IMR-90 (cell line): Measurements from ENCODE around the gene PDLIM5. TPM values are rescaled to one million over a fixed set of nuclear protein-coding genes. Genes with fewer than 3 reads are reported as not detected.

Experiments
- ATAC-seq: fragments of 200-7000 bp; cut with Tn5 transposase; 2 replicates; pipeline ENCODE4 v1.9.1; 2020; ENCODE audit warnings: low read depth, mild to moderate bottlenecking, moderate library complexity
- BruUV-seq: library from RNA; stranded (reverse); fragments of 400-500 nt; replicated peaks from 2 replicates; lab custom pipeline; 2021; lab: Mats Ljungman, UMichigan
- CTCF ChIA-PET: fragments of 300-600 bp; formaldehyde crosslinking; extraction: SDS; loops from one replicate; lab custom pipeline; 2021; ENCODE audit warnings: antibody characterized with exemption; lab: Yijun Ruan, JAX
- POLR2A ChIA-PET: fragments of 300-600 bp; sonication (Branson Sonifier 250); formaldehyde crosslinking; loops from one replicate; lab custom pipeline; 2022; ENCODE audit warnings: antibody characterized with exemption; ENCODE audit not compliant: unreplicated experiment; lab: Charles Lee
- DNase-seq: peaks from one replicate; pipeline ENCODE4 v3.0.0; 2013
- H2AFZ ChIP-seq: replicated peaks from 2 replicates; pipeline ENCODE3; 2013; ENCODE audit warnings: low read length, mild to moderate bottlenecking; ENCODE audit not compliant: poor library complexity
- H2AK5ac ChIP-seq: 2 replicates; pipeline ENCODE4 v1.6.1; 2013; ENCODE audit warnings: low read depth, low read length, inconsistent platforms
- H2AK9ac ChIP-seq: replicated peaks from 2 replicates; pipeline ENCODE3; 2013; ENCODE audit warnings: mild to moderate bottlenecking, low read depth, low read length, moderate library complexity; ENCODE audit not compliant: poor library complexity
- H2BK120ac ChIP-seq: 2 replicates; pipeline ENCODE4 v1.6.1; 2013; ENCODE audit warnings: low read depth, low read length, inconsistent platforms
- H2BK15ac ChIP-seq: 3 replicates; pipeline ENCODE4 v1.6.1; 2013; ENCODE audit warnings: low read depth, low read length, inconsistent platforms
- H2BK20ac ChIP-seq: 2 replicates; pipeline ENCODE4 v1.6.1; 2013; ENCODE audit warnings: low read depth, mild to moderate bottlenecking, inconsistent platforms, low read length, moderate library complexity
- H2BK5ac ChIP-seq: 2 replicates; pipeline ENCODE4 v1.6.1; 2013; ENCODE audit warnings: mild to moderate bottlenecking, low read depth, low read length, inconsistent platforms; ENCODE audit not compliant: poor library complexity, severe bottlenecking
- H3K14ac ChIP-seq: replicated peaks from 2 replicates; pipeline ENCODE4 v1.6.1; 2013; ENCODE audit warnings: low read depth, low read length, inconsistent platforms
- H3K18ac ChIP-seq: 2 replicates; pipeline ENCODE4 v1.6.1; 2013; ENCODE audit warnings: low read depth, low read length, control low read depth
- H3K23ac ChIP-seq: 2 replicates; pipeline ENCODE4 v1.6.1; 2013; ENCODE audit warnings: low read depth, low read length, inconsistent platforms
- H3K27ac ChIP-seq: 2 replicates; pipeline ENCODE4 v1.5.1; 2013; ENCODE audit warnings: mild to moderate bottlenecking, control low read depth, low read length; ENCODE audit not compliant: insufficient read depth
- H3K27me3 ChIP-seq: 2 replicates; pipeline ENCODE4 v1.6.1; 2013; ENCODE audit warnings: low read length; ENCODE audit not compliant: control insufficient read depth, insufficient read depth
- H3K36me3 ChIP-seq: 2 replicates; pipeline ENCODE4 v1.6.1; 2013; ENCODE audit warnings: low read length, mixed read lengths; ENCODE audit not compliant: control insufficient read depth, insufficient read depth
- H3K4ac ChIP-seq: 2 replicates; pipeline ENCODE4 v1.6.1; 2013; ENCODE audit warnings: low read depth, low read length, inconsistent platforms
- H3K4me1 ChIP-seq: 2 replicates; pipeline ENCODE4 v1.6.1; 2013; ENCODE audit warnings: low read length, mixed read lengths; ENCODE audit not compliant: control insufficient read depth, insufficient read depth
- H3K4me2 ChIP-seq: 2 replicates; pipeline ENCODE4 v1.6.1; 2013; ENCODE audit warnings: low read depth, mild to moderate bottlenecking, control low read depth, low read length, moderate library complexity
- H3K4me3 ChIP-seq: 2 replicates; pipeline ENCODE4 v1.5.1; 2013; ENCODE audit warnings: low read depth, mild to moderate bottlenecking, control low read depth, low read length, moderate library complexity; ENCODE audit not compliant: insufficient read depth
- H3K56ac ChIP-seq: 2 replicates; pipeline ENCODE4 v1.6.1; 2013; ENCODE audit warnings: low read length, inconsistent platforms; ENCODE audit not compliant: insufficient read depth; ENCODE audit errors: extremely low read depth
- H3K79me1 ChIP-seq, 2 experiments: 2 replicates each; pipeline ENCODE4 v1.6.1; 2013; ENCODE audit warnings: low read length in 2 of 2, inconsistent platforms in 1 of 2, low read depth in 1 of 2
- H3K9ac ChIP-seq: 2 replicates; pipeline ENCODE4 v1.6.1; 2013; ENCODE audit warnings: low read depth, low read length, control low read depth
- H3K9me1 ChIP-seq: 2 replicates; pipeline ENCODE4 v1.6.1; 2013; ENCODE audit warnings: low read length, inconsistent platforms; ENCODE audit not compliant: insufficient read depth
- H3K9me3 ChIP-seq: 2 replicates; pipeline ENCODE4 v1.6.1; 2013; ENCODE audit warnings: low read length; ENCODE audit not compliant: control insufficient read depth, insufficient read depth
- H4K20me1 ChIP-seq: 2 replicates; pipeline ENCODE4 v1.6.1; 2013; ENCODE audit warnings: low read length, inconsistent platforms; ENCODE audit not compliant: insufficient read depth
- H4K5ac ChIP-seq: 2 replicates; pipeline ENCODE4 v1.6.1; 2013; ENCODE audit warnings: mild to moderate bottlenecking, low read depth, low read length, control low read depth
- H4K8ac ChIP-seq, 2 experiments: 2 replicates each; pipeline ENCODE4 v1.6.1; 2013; ENCODE audit warnings: low read depth in 2 of 2, low read length in 2 of 2, control low read depth in 1 of 2, inconsistent platforms in 1 of 2
- H4K91ac ChIP-seq: 2 replicates; pipeline ENCODE4 v1.6.1; 2013; ENCODE audit warnings: low read depth, low read length, inconsistent platforms; ENCODE audit not compliant: insufficient read depth
- BHLHE40 ChIP-seq: fragments of 150-350 bp; IDR thresholded peaks from 2 replicates; pipeline ENCODE4 v1.6.1; 2016; ENCODE audit warnings: mild to moderate bottlenecking, low read depth, low read length
- CEBPB ChIP-seq: IDR thresholded peaks from 2 replicates; pipeline ENCODE4 v1.6.1; 2012; ENCODE audit warnings: low read depth, low read length, improper control_type of control experiment
- CHD1 ChIP-seq: IDR thresholded peaks from 2 replicates; pipeline ENCODE4 v1.6.1; 2012; ENCODE audit warnings: low read depth, low read length, improper control_type of control experiment
- FOS ChIP-seq: fragments of 150-350 bp; IDR thresholded peaks from 2 replicates; pipeline ENCODE4 v1.6.1; 2016; ENCODE audit warnings: low read depth, low read length
- MAZ ChIP-seq: IDR thresholded peaks from 2 replicates; pipeline ENCODE4 v1.6.1; 2012; ENCODE audit warnings: low read depth, mild to moderate bottlenecking, low read length, improper control_type of control experiment, moderate library complexity, borderline replicate concordance
- NFE2L2 ChIP-seq: fragments of 150-350 bp; IDR thresholded peaks from 2 replicates; pipeline ENCODE4 v1.6.1; 2016; ENCODE audit warnings: low read depth, mild to moderate bottlenecking, low read length
- RAD21 ChIP-seq: IDR thresholded peaks from 2 replicates; pipeline ENCODE4 v1.6.1; 2012; ENCODE audit warnings: low read length, improper control_type of control experiment
- RCOR1 ChIP-seq: IDR thresholded peaks from 2 replicates; pipeline ENCODE4 v1.6.1; 2012; ENCODE audit warnings: mild to moderate bottlenecking, low read length, improper control_type of control experiment; ENCODE audit not compliant: insufficient replicate concordance
- SMC3 ChIP-seq: fragments of 150-350 bp; IDR thresholded peaks from 2 replicates; pipeline ENCODE4 v1.6.1; 2016; ENCODE audit warnings: low read depth, mild to moderate bottlenecking, antibody characterized with exemption, low read length, moderate library complexity
- WGBS, 2 experiments: methylation state at CpG; one replicate each; pipeline versions ENCODE4 v1.1.5 to v1.1.7; 2013; ENCODE audit warnings: missing lambda C conversion rate in 2 of 2; ENCODE audit not compliant: insufficient read length in 1 of 2; ENCODE audit errors: extremely low coverage in 2 of 2; 5-methylcytosine and 5-hydroxymethylcytosine counted together
- dilution Hi-C: fragments of 300-500 bp; cut with HindIII; formaldehyde crosslinking; loops from one replicate; pipeline ENCODE4 v1.14.3; 2018; ENCODE audit warnings: low sequenced_read_pairs; ENCODE audit not compliant: unreplicated experiment
- in situ Hi-C: fragments of 300-500 bp; cut with MboI; formaldehyde crosslinking; loops from 3 replicates; pipeline ENCODE4 v1.14.3; 2019; ENCODE audit warnings: low sequenced_read_pairs, inconsistent platforms, mixed read lengths
- intact Hi-C: fragments of 100-400 bp; cut with micrococcal nuclease; formaldehyde crosslinking; loops from 2 replicates; pipeline ENCODE4 v1.10.0; 2022
- polyA plus RNA-seq, 3 experiments: library from polyadenylated mRNA; depleted of rRNA; stranded (reverse); fragments of >200 nt; gene quantifications; 2 replicates each; pipeline ENCODE4 v1.2.3, GENCODE V29; 2012; ENCODE audit warnings: low replicate concordance in 1 of 3
- total RNA-seq: library from RNA; depleted of rRNA; stranded (reverse); fragments of >200 nt; gene quantifications from 2 replicates; pipeline ENCODE4 v1.2.3, GENCODE V29; 2012
- TF ChIP-seq, protein P1 (sequence below): fragments of 150-350 bp; IDR thresholded peaks from 2 replicates; pipeline ENCODE4 v1.6.1; 2017; ENCODE audit warnings: mild to moderate bottlenecking, antibody characterized with exemption, low read length, low read depth

The PDLIM5 gene
- total and polyA plus RNA-seq, 2 of the 4 experiments (the other 2 are of a cell fraction): 96.5 to 188 TPM

DNA sequence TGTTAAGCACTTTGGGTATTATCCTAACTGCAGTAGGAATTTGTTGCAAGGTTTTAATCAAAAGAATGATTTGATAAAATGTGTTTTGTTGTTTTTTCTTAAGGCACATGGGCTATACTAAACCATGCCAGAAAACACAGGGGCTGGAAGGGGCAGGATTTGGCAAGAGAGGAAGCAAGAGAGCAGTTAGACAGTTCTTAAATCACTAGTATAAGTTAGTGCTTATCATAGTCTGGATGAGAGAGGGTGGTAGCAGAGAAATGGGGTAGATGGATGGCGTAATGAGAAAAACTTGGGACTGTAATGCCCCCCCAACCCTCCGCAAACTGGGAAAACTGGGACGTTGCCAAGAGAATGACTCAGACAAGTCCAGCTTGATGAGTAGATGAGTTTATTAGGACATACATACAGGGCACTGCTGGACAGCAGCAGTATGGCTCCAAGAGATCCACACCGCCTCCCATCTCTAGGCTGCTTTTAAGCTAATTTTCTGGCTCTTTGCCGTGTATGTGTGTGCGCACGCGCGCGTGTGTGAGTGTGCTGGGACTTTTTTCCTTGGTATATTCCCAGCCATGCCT is 151.5 kb downstream of the PDLIM5 start:
- Histone ChIP-seq H3K9me1 (peaks cover 8% of the 10 kb centered on the region; the same call in 1 of the 2 replicates), H3K4me3 (no peak overlapping the region), H2BK5ac (peak overlapping the region; percentile 39), H3K36me3 (no peaks in the 10 kb centered on the region), H2BK120ac (no peak overlapping the region), H3K23ac (no peak overlapping the region), H3K4ac (no peak overlapping the region), H3K4me1 (peaks cover 4% of the 10 kb centered on the region; the same call in 1 of the 2 replicates), H3K9me3 (no peaks in the 10 kb centered on the region), H4K8ac (no peak overlapping the region), H2BK20ac (no peak overlapping the region), H3K79me1 (peaks cover 26 to 38% of the 10 kb centered on the region in 2 experiments), H4K5ac (no peak overlapping the region), H3K18ac (no peak overlapping the region), H2AK9ac (peak overlapping the region; percentile 17), H2AK5ac (no peak overlapping the region), H3K4me2 (peak overlapping the region; percentile 64), H2AFZ (no peak overlapping the region), H4K91ac (no peak overlapping the region), H4K20me1 (peaks cover 22% of the 10 kb centered on the region), H2BK15ac (no peak overlapping the region), H3K56ac (no peak overlapping the region), H3K9ac (no peak overlapping the region), H3K27me3 (no peaks in the 10 kb centered on the region), H3K14ac (peak overlapping the region; percentile 49; the same call in 1 of the 2 replicates), H3K27ac (peak overlapping the region; percentile 39; the same call in 1 of the 2 replicates)
- in situ Hi-C loops: loop anchor here (5.0 kb wide), 1 partner anchor 196 kb away; no protein-coding TSS in a partner anchor
- intact Hi-C loops: no loop called here
- no TSS peak for BruUV-seq
- POLR2A ChIA-PET: no interaction called here
- peak; percentile 95 for ATAC-seq
- TF ChIP-seq CEBPB (peak; percentile 72), CHD1 (no peak), RAD21 (0 out of 2 replicates have a peak, but pooled peaks have one; percentile 2), RCOR1 (peak; percentile 88), FOS (peak; percentile 83), SMC3 (peak; percentile 16), NFE2L2 (no peak), MAZ (no peak), BHLHE40 (peak; percentile 33; the same call in 1 of the 2 replicates)
- TF ChIP-seq, protein P1, sequence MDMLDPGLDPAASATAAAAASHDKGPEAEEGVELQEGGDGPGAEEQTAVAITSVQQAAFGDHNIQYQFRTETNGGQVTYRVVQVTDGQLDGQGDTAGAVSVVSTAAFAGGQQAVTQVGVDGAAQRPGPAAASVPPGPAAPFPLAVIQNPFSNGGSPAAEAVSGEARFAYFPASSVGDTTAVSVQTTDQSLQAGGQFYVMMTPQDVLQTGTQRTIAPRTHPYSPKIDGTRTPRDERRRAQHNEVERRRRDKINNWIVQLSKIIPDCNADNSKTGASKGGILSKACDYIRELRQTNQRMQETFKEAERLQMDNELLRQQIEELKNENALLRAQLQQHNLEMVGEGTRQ: no peak
- CTCF ChIA-PET: interaction anchor here (1.1 kb wide), 1 partner anchor 194 kb away, joined by 3 read pairs; no protein-coding TSS in a partner anchor
- dilution Hi-C loops: no loop called here
- no CpG with 5 or more reads among the region's 10 CpGs for WGBS, 2 experiments
- DNase-seq: peak; percentile 96
